Sigmoid colon (tissue), 4 donors: Measurements from ENCODE around the gene LCE1C.

ENCODE experiments used
- CTCF ChIP-seq, 4 experiments: fragments of 450-650 bp in 3 of 4; fragments of 200-600 bp in 1 of 4; IDR thresholded peaks; one replicate each; pipeline ENCODE4 v1.5.1; 2016 to 2019; ENCODE audit warnings: antibody characterized with exemption in 4 of 4, mild to moderate bottlenecking in 3 of 4, moderate library complexity in 2 of 4
- EP300 ChIP-seq, 4 donors: sonication (generic); formaldehyde crosslinking; IDR thresholded peaks; one replicate each; pipeline ENCODE4 v1.6.1; 2017; ENCODE audit warnings: antibody characterized with exemption in 4 of 4
- POLR2A ChIP-seq, 2 donors: fragments of 450-650 bp; IDR thresholded peaks; one replicate each; pipeline ENCODE4 v1.6.1; 2016; ENCODE audit warnings: antibody characterized with exemption in 2 of 2, mild to moderate bottlenecking in 2 of 2, moderate library complexity in 2 of 2
- POLR2AphosphoS5 ChIP-seq, 4 donors: sonication (generic); formaldehyde crosslinking; IDR thresholded peaks; one replicate each; pipeline ENCODE4 v1.6.1; 2017; ENCODE audit warnings: antibody characterized with exemption in 4 of 4

GRCh38 chr1:152811050-152811449, 4.6 kb upstream of the LCE1C start:
- TF ChIP-seq CTCF (IDR thresholded peaks at IDR 0.05) (no peak), EP300 (IDR thresholded peaks at IDR 0.05) (no peak), POLR2AphosphoS5 (IDR thresholded peaks at IDR 0.05) (no peak), POLR2A (IDR thresholded peaks at IDR 0.05) (no peak)
